HG02763 (cell line): Measurements from ENCODE around the gene CDC42SE1.
A peak's percentile ranks its signal among the peaks of the same experiment; 100 is the strongest.

Experiments used
- ATAC-seq: cut with Tn5 transposase; IDR thresholded peaks from one replicate; pipeline ENCODE4 v1.9.1; 2021; ENCODE audit warnings: mild to moderate bottlenecking, moderate library complexity; ENCODE audit not compliant: unreplicated experiment

Gene CDC42SE1

GRCh38 chr1:151054971-151055547, 4.4 kb downstream of the CDC42SE1 start:
- no peak for ATAC-seq

- ATAC-seq: no peak
These were observed 7.9 kb downstream of the CDC42SE1 start for GRCh38 chr1:151051356-151052009.

GRCh38 chr1:151050051-151050688, 9.3 kb downstream of the CDC42SE1 start:
- no peak for ATAC-seq

- ATAC-seq: no peak
These were observed 10.0 kb downstream of the CDC42SE1 start for GRCh38 chr1:151049458-151049857.

GRCh38 chr1:151048645-151049032, 10.8 kb downstream of the CDC42SE1 start:
- no peak for ATAC-seq

GRCh38 chr1:151047925-151048644, 11.3 kb downstream of the CDC42SE1 start:
- peak; percentile 35 for ATAC-seq

- ATAC-seq: peak; percentile 50
These were observed 11.9 kb downstream of the CDC42SE1 start, which contains the start of gene C1orf56 for GRCh38 chr1:151047591-151047924. Gene C1orf56 (plus strand): TSS chr1:151047751. CDS start chr1:151047848, 97 bp downstream.

GRCh38 chr1:151043163-151043562, 16.3 kb downstream of the CDC42SE1 start:
- no peak for ATAC-seq

GRCh38 chr1:151039521-151039920, 19.9 kb downstream of the CDC42SE1 start:
- no peak for ATAC-seq

GRCh38 chr1:151037032-151037431, 22.4 kb downstream of the CDC42SE1 start:
- ATAC-seq: no peak

- no peak for ATAC-seq
These were observed 23.1 kb downstream of the CDC42SE1 start, which contains the start of gene BNIPL for GRCh38 chr1:151036356-151036755. Gene BNIPL (plus strand): TSS chr1:151036586. CDS start chr1:151036726, 140 bp downstream.

GRCh38 chr1:151035167-151035566, 24.3 kb downstream of the CDC42SE1 start:
- ATAC-seq: no peak

GRCh38 chr1:151032164-151032563, 27.3 kb downstream of the CDC42SE1 start:
- ATAC-seq: no peak

- no peak for ATAC-seq
These were observed 33.0 kb downstream of the CDC42SE1 start for GRCh38 chr1:151026460-151026859.

- no peak for ATAC-seq
These were observed 34.8 kb downstream of the CDC42SE1 start for GRCh38 chr1:151024540-151025146.

GRCh38 chr1:151013518-151013917, 45.9 kb downstream of the CDC42SE1 start:
- no peak for ATAC-seq

GRCh38 chr1:151012684-151013471, 46.5 kb downstream of the CDC42SE1 start:
- ATAC-seq: no peak

GRCh38 chr1:151011154-151011850, 48.1 kb downstream of the CDC42SE1 start:
- no peak for ATAC-seq

- no peak for ATAC-seq
These were observed 49.1 kb downstream of the CDC42SE1 start for GRCh38 chr1:151010346-151010726.
